Measurements from ENCODE around the gene BANF1.
"Not testable (repeated sequence)": the region's sequence is repeated elsewhere in the genome, so short reads cannot be mapped to it uniquely, and the experiment has no call there.

The BANF1 gene

DNA sequence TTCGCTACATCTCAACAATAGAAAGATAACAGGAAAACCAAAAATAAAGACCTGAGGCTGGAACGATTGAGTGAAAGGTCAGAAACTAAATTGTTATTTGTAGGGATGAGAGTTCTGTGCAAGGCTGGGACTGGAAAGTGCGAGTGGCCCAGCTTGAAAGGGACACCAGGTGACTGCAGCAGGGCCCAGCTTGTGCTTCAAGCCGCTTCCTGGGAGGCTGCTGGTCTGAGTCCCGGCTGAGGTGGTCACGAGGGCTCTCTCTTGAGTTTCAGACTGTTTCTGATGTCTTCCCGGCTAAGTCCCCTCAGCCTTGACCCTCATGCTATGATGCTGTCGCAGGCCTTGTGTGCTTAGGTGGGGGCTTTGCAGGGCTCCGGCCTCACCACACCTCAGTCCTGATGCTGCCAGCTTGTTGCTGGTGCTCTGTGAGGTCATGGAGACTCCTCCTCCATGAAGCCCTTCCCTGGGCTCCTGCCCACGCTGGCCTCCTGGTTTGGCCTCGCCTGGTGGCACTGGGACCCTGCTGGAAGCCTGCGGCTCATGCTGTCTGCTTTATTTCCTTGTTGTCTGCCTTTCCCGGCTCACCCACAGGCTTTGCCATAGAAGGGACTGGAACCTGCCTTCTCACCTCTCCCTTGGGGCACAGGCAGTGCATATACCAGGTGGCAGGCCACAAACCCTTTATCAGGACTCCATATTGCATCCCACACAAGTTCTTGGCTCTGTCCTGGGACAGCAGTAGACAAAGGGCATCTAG lies 4.0 kb downstream of the BANF1 start:
- H3K36me3 ChIP-seq (ENCODE audit: control insufficient read depth, insufficient read depth, low read length): peaks cover 7% of the 10 kb centered on the region
- no peak for DNase-seq (ENCODE audit: extremely low read depth, insufficient read length)
- H3K4me3 ChIP-seq (replicated peaks; ENCODE audit: low read depth, low read length): no peak overlapping the region
- TF ChIP-seq, protein P1, sequence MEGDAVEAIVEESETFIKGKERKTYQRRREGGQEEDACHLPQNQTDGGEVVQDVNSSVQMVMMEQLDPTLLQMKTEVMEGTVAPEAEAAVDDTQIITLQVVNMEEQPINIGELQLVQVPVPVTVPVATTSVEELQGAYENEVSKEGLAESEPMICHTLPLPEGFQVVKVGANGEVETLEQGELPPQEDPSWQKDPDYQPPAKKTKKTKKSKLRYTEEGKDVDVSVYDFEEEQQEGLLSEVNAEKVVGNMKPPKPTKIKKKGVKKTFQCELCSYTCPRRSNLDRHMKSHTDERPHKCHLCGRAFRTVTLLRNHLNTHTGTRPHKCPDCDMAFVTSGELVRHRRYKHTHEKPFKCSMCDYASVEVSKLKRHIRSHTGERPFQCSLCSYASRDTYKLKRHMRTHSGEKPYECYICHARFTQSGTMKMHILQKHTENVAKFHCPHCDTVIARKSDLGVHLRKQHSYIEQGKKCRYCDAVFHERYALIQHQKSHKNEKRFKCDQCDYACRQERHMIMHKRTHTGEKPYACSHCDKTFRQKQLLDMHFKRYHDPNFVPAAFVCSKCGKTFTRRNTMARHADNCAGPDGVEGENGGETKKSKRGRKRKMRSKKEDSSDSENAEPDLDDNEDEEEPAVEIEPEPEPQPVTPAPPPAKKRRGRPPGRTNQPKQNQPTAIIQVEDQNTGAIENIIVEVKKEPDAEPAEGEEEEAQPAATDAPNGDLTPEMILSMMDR (IDR thresholded peaks at IDR 0.05; ENCODE audit: insufficient read depth, low read length, poor library complexity, severe bottlenecking): no peak
- no peaks in the 10 kb centered on the region for H3K27me3 ChIP-seq (replicated peaks; ENCODE audit: control insufficient read depth, insufficient read depth, low read length)

DNA sequence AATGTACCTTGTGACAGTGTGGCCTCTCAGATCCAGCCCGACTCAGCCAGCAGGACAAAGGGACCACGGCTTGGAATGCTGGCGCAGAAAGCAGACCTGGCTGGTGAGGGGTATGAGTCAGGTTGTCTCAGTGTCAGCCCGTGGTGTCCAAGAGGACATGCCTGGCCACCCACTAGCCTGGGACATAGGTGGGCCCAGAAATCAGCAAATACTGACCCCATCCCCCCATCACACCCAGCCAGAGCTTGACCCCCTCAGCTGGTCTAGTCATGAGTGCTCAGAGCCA lies 4.5 kb downstream of the BANF1 start:
- TF ChIP-seq, protein P1 (IDR thresholded peaks at IDR 0.05; ENCODE audit: insufficient read depth, low read length, poor library complexity, severe bottlenecking): no peak
- Histone ChIP-seq H3K27me3 (replicated peaks; ENCODE audit: control insufficient read depth, insufficient read depth, low read length) (no peaks in the 10 kb centered on the region; the same call in 1 of the 2 replicates), H3K36me3 (ENCODE audit: control insufficient read depth, insufficient read depth, low read length) (peaks cover 7% of the 10 kb centered on the region), H3K4me3 (replicated peaks; ENCODE audit: low read depth, low read length) (no peak overlapping the region)
- DNase-seq (ENCODE audit: extremely low read depth, insufficient read length): no peak

DNA sequence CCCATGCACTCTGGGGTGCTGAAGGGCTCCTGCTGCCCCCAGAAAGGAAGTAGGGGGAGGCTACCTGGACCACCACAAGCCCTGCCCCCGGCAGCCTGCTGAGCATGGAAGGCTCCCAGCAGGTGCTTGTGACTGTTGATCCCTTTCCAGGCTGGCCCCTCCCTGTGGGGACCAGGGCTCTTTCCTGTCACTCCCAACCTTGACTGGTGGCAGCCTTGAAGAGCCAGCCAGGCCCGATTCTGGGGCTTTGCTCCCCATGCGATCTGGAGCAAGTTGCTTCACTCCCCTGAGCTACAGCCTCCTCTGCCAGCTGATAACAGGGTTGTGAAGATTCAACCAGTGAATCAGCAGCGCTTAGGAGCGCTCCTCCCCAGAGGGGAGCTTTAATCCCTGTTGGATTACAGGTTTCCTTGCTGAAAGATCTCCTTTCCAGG lies 4.9 kb downstream of the BANF1 start:
- Histone ChIP-seq H3K36me3 (ENCODE audit: control insufficient read depth, insufficient read depth, low read length) (peaks cover 7% of the 10 kb centered on the region), H3K27me3 (replicated peaks; ENCODE audit: control insufficient read depth, insufficient read depth, low read length) (no peaks in the 10 kb centered on the region; the same call in 1 of the 2 replicates), H3K4me3 (replicated peaks; ENCODE audit: low read depth, low read length) (no peak overlapping the region)
- TF ChIP-seq, protein P1 (IDR thresholded peaks at IDR 0.05; ENCODE audit: insufficient read depth, low read length, poor library complexity, severe bottlenecking): no peak
- no peak for DNase-seq (ENCODE audit: extremely low read depth, insufficient read length)

DNA sequence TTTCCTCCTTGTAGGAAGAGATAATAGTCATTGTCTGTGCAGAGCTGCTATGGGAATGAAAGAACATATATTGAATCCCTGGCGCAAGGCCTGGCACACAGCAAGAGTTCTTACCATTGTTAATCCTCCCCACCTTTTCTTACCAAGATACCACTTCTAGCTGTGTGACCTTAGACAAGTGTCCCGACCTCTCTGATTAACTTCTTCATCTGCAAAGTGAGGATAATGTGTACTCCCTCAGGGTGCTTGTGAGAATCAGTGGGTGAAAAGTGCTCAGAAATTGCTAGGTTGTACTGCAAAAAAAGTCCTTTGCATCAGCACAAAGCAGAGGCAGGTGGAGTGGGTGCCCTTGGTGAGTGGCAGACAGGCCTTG lies 5.8 kb downstream of the BANF1 start:
- H3K27me3 ChIP-seq (replicated peaks; ENCODE audit: control insufficient read depth, insufficient read depth, low read length): no peaks in the 10 kb centered on the region; the same call in 1 of the 2 replicates
- no peak overlapping the region for H3K4me3 ChIP-seq (replicated peaks; ENCODE audit: low read depth, low read length)
- DNase-seq (ENCODE audit: extremely low read depth, insufficient read length): no peak
- H3K36me3 ChIP-seq (ENCODE audit: control insufficient read depth, insufficient read depth, low read length): peaks cover 7% of the 10 kb centered on the region
- TF ChIP-seq, protein P1 (IDR thresholded peaks at IDR 0.05; ENCODE audit: insufficient read depth, low read length, poor library complexity, severe bottlenecking): no peak

DNA sequence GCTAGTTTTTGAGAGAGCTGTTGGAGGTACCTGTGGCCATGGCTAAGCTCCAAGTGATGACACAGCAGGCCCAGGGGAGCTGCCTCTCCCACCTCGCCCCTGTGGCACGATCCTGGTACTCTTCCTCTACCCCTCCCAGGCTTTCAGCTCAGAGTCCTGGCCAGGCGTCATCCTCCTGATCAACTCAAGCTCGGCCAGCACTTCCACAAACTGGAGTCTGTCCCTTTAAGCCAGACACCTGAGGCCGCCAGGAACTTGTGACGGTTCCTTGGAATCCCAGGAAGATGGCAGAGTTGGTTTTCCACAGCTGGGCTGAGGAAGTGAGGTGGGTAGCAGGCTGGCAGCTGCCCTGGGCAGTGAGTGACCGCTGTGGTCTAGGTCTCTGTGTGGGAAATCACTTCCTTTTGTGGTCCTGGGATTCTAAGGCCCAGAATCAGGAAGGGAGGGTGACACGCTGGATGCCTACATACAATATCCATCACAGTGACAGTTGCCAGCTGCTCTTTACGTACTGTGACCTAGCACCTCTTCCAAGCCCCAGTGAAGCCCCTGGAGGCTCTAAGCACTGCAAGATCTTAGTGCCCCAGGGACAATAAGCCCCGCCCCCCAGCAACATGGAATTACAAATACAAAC lies 6.3 kb downstream of the BANF1 start:
- no peak overlapping the region for H3K4me3 ChIP-seq (replicated peaks; ENCODE audit: low read depth, low read length)
- H3K36me3 ChIP-seq (ENCODE audit: control insufficient read depth, insufficient read depth, low read length): peaks cover 7% of the 10 kb centered on the region
- H3K27me3 ChIP-seq (replicated peaks; ENCODE audit: control insufficient read depth, insufficient read depth, low read length): no peaks in the 10 kb centered on the region; the same call in 1 of the 2 replicates
- TF ChIP-seq, protein P1 (IDR thresholded peaks at IDR 0.05; ENCODE audit: insufficient read depth, low read length, poor library complexity, severe bottlenecking): no peak
- DNase-seq (ENCODE audit: extremely low read depth, insufficient read length): no peak

DNA sequence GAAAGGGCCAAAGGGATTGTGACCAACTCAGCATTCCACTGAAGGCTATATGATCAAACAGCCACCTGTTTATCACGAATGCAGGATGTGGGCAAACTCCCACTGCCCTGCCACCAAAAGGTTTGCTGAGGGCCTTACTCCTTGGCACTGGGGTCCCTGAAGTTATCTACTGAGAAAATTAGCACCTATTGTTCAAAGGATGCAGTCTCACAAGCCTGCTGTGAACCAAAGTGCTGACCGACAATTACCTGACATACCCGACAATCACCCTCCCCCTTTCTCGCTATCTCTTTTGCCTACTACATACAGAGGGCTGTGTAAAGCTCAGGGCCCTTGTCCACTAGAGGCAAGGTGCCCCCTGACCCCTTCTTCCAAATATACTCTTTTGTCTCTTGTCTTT lies 7.7 kb downstream of the BANF1 start:
- DNase-seq (ENCODE audit: extremely low read depth, insufficient read length); H3K4me3 ChIP-seq (replicated peaks; ENCODE audit: low read depth, low read length); H3K36me3 ChIP-seq (ENCODE audit: control insufficient read depth, insufficient read depth, low read length); H3K27me3 ChIP-seq (replicated peaks; ENCODE audit: control insufficient read depth, insufficient read depth, low read length): not testable (repeated sequence)
